Activated T-helper 2 cell treated with anti-CD3 and anti-CD28 coated beads, Interferon-gamma antibody, Interleukin-2, Interleukin-4, amounts not matched to agents 10 μg/mL and 5 μg/mL and 100 μg/mL, durations not matched to agents 14 hours and 24 hours and 36 hours (primary cell): ENCODE results near the gene TMEM273. TPM values are rescaled to one million over a fixed set of nuclear protein-coding genes. Genes with fewer than 3 reads are reported as not detected.

Source experiments
- DNase-seq: peaks from one replicate; pipeline ENCODE4 v3.0.0; 2021; ENCODE audit warnings: low spot score
- H3K27ac Mint-ChIP-seq: one replicate; pipeline ENCODE4 v1.8.0; 2021; ENCODE audit warnings: mixed read lengths
- H3K27me3 Mint-ChIP-seq: one replicate; pipeline ENCODE4 v1.8.0; 2021; ENCODE audit warnings: low read depth, mixed read lengths
- H3K36me3 Mint-ChIP-seq: one replicate; pipeline ENCODE4 v1.8.0; 2021; ENCODE audit warnings: low read depth, mixed read lengths
- H3K4me1 Mint-ChIP-seq: one replicate; pipeline ENCODE4 v1.8.0; 2021; ENCODE audit warnings: low read depth, mixed read lengths
- H3K4me3 Mint-ChIP-seq: one replicate; pipeline ENCODE4 v1.8.0; 2021; ENCODE audit warnings: low read depth, mild to moderate bottlenecking, moderate library complexity, mixed read lengths
- H3K9me3 Mint-ChIP-seq: one replicate; pipeline ENCODE4 v1.8.0; 2021; ENCODE audit warnings: mixed read lengths
- intact Hi-C: fragments of 100-400 bp; cut with micrococcal nuclease; formaldehyde crosslinking; loops from one replicate; pipeline ENCODE4 v1.15.1; 2023
- total RNA-seq: library from RNA; stranded (reverse); gene quantifications from 2 replicates; pipeline ENCODE4 v1.2.3, GENCODE V29; 2022

TMEM273 gene
- total RNA-seq, 1 donor from 2014 or later, result 58.4 TPM

DNA sequence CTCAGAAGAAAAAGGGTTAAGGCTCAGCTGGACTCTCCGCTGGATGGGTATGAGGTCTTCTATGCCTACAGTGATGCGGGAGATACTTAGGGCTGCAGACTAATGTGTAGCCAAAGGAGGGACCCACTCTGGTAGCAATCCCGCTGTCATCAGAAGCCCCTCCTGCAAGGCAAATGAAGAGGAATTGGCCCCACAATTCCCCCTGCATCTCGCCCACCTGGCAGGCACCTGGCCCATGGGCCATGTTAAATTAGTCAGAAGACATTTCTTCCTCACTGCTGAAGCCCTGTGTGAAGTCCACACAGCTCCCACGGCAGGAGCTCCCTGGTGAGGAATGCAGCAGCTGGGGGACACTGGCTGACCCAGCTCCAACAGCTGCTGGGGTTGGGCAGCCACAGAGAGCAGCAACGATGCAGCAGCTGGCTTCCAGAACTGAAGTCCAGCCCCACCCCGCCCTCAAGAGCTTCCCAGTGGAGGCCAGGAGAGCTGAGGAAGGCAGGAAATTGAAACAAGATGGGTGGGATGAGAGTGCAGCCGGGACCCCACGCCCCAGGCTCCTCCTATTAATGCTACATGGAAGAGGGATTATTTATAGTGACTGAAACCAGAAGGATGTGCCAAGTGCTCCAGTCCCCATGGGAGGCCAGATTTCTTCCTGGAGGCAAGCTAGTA is 78.4 kb downstream of the TMEM273 start:
- DNase-seq, result no peak
- Mint-ChIP-seq H3K27ac (no peak overlapping the region), H3K4me1 (no peaks in the 10 kb centered on the region), H3K27me3 (peaks cover 41% of the 10 kb centered on the region), H3K9me3 (no peaks in the 10 kb centered on the region), H3K36me3 (no peaks in the 10 kb centered on the region), H3K4me3 (no peak overlapping the region)
- intact Hi-C loops, result no loop called here

DNA sequence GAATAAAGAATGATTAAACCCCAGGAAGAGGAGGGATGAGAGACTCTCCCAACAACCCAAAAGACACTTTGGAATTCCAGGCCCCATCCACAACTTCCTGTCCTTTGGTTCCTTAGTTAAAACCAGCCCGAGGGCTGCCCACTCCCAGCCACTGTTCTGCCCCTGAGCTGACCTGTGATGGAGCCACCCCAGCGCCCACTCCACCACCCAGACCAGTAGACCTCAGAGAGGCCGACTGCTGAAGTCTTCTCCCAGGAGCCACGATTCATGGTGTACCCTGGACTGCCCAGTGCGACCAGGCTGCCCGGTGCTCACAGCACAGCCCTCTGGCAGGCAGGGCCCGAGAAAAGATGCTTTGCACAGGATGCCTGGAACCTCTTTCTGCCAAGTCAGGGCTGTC is 79.5 kb downstream of the TMEM273 start:
- intact Hi-C loops, result no loop called here
- Mint-ChIP-seq H3K4me1 (peaks cover under 1% of the 10 kb centered on the region), H3K36me3 (no peaks in the 10 kb centered on the region), H3K27ac (no peak overlapping the region), H3K4me3 (no peak overlapping the region), H3K9me3 (no peaks in the 10 kb centered on the region), H3K27me3 (peaks cover 33% of the 10 kb centered on the region)
- DNase-seq, result no peak

- no peaks in the 10 kb centered on the region for H3K9me3 Mint-ChIP-seq
- no peaks in the 10 kb centered on the region for H3K36me3 Mint-ChIP-seq
- H3K27ac Mint-ChIP-seq, result no peak overlapping the region
- DNase-seq, result no peak
- no peak overlapping the region for H3K4me3 Mint-ChIP-seq
- peaks cover 5% of the 10 kb centered on the region for H3K4me1 Mint-ChIP-seq
- intact Hi-C loops, result no loop called here
- H3K27me3 Mint-ChIP-seq, result peaks cover 32% of the 10 kb centered on the region
Measured at GRCh38 chr10:49107887-49108267, 80.3 kb downstream of the TMEM273 start.

GRCh38 chr10:49107111-49107886 is 80.9 kb downstream of the TMEM273 start:
- DNase-seq, result no peak
- Mint-ChIP-seq H3K27me3 (peaks cover 28% of the 10 kb centered on the region), H3K36me3 (no peaks in the 10 kb centered on the region), H3K27ac (no peak overlapping the region), H3K4me1 (peaks cover 5% of the 10 kb centered on the region), H3K4me3 (no peak overlapping the region), H3K9me3 (no peaks in the 10 kb centered on the region)
- intact Hi-C loops, result no loop called here

DNA sequence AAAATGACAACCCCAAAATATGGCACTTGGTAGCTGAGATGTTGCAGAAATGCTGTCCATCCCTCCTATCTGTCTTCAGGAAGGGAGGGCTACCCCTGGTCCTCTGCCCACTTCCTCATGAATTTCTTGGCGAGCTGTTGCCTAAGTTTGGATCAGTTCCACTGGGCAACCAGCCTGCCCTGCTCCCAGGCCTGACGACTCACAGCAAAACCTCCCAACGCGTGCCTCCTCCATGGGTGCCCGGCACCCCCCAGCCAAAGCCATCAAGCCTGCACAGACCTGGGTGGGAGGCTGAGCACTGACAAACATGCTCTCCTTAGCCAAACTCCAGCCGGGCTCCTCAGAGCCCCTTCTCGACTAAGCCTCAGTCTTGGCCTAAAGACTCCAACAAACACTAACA is 81.7 kb downstream of the TMEM273 start:
- H3K9me3 Mint-ChIP-seq, result no peaks in the 10 kb centered on the region
- no peaks in the 10 kb centered on the region for H3K36me3 Mint-ChIP-seq
- no peak overlapping the region for H3K4me3 Mint-ChIP-seq
- peaks cover 26% of the 10 kb centered on the region for H3K27me3 Mint-ChIP-seq
- peaks cover 5% of the 10 kb centered on the region for H3K4me1 Mint-ChIP-seq
- H3K27ac Mint-ChIP-seq, result no peak overlapping the region
- intact Hi-C loops, result no loop called here
- no peak for DNase-seq

GRCh38 chr10:49105076-49105475 is 83.1 kb downstream of the TMEM273 start:
- Mint-ChIP-seq H3K27ac (no peak overlapping the region), H3K4me3 (no peak overlapping the region)
- intact Hi-C loops, result no loop called here

More at GRCh38 chr10:49105076-49105475, 83.1 kb downstream of the TMEM273 start:
- Mint-ChIP-seq H3K9me3 (no peaks in the 10 kb centered on the region), H3K27me3 (peaks cover 29% of the 10 kb centered on the region), H3K36me3 (no peaks in the 10 kb centered on the region), H3K4me1 (peaks cover 5% of the 10 kb centered on the region)
- DNase-seq, result no peak

Other genes with a start within 250 kb of the TMEM273 start
- not detected in 2 replicates for gene LRRC18, start 248.6 kb downstream of the TMEM273 start, total RNA-seq
- gene VSTM4, start 72.9 kb downstream of the TMEM273 start, total RNA-seq, result 0.53 and 0.57 TPM in 2 replicates
- not detected in 2 replicates for gene FAM170B, start 54.4 kb downstream of the TMEM273 start, total RNA-seq
- gene C10orf71, start 110.8 kb upstream of the TMEM273 start, total RNA-seq, result not detected in 2 replicates
- gene DRGX, start 207.7 kb upstream of the TMEM273 start, total RNA-seq, result not detected in 2 replicates